Measurements from ENCODE around the gene PSMA1. TPM values are rescaled to one million over a fixed set of nuclear protein-coding genes. Genes with fewer than 3 reads are reported as not detected.

The PSMA1 gene
- total and polyA plus RNA-seq, 2 of the 8 experiments (the other 6 are each of a cell fraction or from before 2014, with no cell fraction given) = 148 to 159 TPM

GRCh38 chr11:14520747-14521151, 563 bp upstream of the PSMA1 start (continued):
- no peak for TF ChIP-seq MAFK (IDR thresholded peaks at IDR 0.05; ENCODE audit: low read depth, low read length)
- TF ChIP-seq EGR1 (IDR thresholded peaks at IDR 0.05; ENCODE audit: borderline replicate concordance, low read depth, low read length) = no peak
- no peak for TF ChIP-seq RAD21 (IDR thresholded peaks at IDR 0.05 in 1 of 2, conservative IDR thresholded peaks at IDR 0.05 in 1 of 2; ENCODE audit: low read depth in 2 of 2, low read length in 2 of 2)
- TF ChIP-seq POLR2A (IDR thresholded peaks at IDR 0.05; ENCODE audit: control extremely low read depth in 1 of 2, low read depth in 2 of 2, low read length in 2 of 2) = no peak
- no peak for TF ChIP-seq SP2 (IDR thresholded peaks at IDR 0.05; ENCODE audit: low read length)

Data from H1 (cell line).